GM19099 (cell line): ENCODE measurements around the gene LNX1.

Source experiments
- POLR2A ChIP-seq: IDR thresholded peaks from 3 replicates; pipeline ENCODE4 v1.6.1; 2011; ENCODE audit warnings: low read depth; ENCODE audit not compliant: insufficient read length; ENCODE audit errors: extremely low read depth

Gene LNX1

DNA sequence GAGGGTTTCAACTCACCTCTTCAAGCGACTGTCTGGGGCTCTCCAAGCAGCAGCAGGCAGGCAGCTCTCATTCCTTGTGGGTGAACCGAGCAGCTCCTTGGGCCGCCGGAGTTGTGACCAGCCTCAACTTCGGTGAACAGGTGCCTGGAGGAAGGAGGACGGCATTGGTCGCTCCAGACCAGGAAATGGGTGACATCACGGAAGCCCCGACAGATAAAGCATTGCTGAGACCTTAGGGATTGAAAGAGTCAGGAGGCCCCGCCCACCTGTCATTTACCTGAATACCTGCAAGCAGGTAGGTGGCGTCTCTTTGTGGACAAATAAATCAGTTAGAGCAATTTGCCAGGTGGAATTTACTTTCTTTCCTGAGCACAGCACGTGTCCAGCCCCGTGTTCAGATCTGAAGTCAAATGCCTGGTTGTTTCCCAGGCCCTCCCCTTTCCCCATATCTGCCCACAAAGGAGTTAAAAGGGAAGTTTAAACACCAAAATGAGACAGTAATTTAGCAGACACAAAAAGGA lies at the start of gene LNX1:
Gene LNX1, minus strand, starts transcription at position 115 of the 521 bp plus-strand sequence. CDS start 17,484 bp downstream, outside the sequence.
- no peak for TF ChIP-seq POLR2A

GRCh38 chr4:53640576-53641453 lies 49.5 kb upstream of the LNX1 start:
- no peak for TF ChIP-seq POLR2A

DNA sequence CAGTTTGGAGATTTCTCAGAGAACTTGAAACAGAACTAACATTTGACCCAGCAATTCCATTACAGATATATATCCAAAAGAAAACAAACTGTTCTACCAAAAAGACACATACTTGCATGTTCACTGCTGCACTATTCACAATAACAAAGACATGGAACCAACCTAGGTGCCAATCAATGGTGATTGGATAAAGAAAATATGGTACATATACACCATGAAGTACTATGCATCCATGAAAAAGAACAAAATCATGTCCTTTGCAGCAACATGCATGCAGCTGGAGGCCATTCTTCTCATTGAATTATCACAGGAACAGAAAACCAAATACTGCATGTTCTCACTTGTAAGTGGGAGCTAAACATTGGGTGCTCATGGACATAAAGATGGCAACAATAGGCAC lies 47.6 kb upstream of the LNX1 start:
- no peak for TF ChIP-seq POLR2A

DNA sequence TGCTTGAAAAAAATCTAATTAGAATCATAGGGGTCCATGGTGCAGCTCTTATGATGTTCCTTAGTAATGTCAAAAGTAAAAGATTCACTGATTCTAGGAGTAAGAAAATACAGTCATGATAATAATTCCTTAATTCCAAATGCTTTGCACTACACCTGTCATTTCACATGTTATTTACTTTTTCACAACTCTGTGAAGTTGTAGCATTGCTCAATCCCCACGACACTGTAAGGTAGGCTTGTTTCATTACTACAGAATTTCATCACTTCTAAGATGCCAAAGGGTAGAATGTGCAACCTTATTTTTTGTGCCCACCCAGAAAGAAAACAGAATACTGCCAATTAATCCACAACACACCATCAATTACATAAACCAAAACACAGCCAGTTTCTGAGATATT lies 46.1 kb upstream of the LNX1 start:
- no peak for TF ChIP-seq POLR2A

- TF ChIP-seq POLR2A, result no peak
Observed at GRCh38 chr4:53635697-53636483, 44.6 kb upstream of the LNX1 start.

DNA sequence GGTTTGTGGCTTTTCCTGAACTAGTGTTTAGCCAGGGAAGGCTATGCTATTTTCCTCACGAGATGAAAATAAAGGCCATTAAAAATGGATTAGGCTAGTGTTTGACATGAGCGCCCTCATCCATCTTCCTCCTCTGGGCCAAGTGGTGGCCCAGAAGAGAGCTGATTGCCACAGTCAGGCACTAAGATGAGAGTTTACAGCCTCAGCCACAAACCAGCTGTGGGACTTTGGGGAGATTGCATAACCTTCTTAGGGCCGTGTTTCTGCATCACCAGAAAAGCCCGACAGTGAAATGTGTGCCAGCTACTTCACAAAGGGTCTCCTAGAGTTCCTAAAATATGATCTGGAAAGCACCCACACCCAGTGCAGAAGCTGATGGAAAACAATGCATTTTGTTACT lies 42.3 kb upstream of the LNX1 start:
- no peak for TF ChIP-seq POLR2A

- no peak for TF ChIP-seq POLR2A
Observed at GRCh38 chr4:53629296-53629695, 38.0 kb upstream of the LNX1 start.

DNA sequence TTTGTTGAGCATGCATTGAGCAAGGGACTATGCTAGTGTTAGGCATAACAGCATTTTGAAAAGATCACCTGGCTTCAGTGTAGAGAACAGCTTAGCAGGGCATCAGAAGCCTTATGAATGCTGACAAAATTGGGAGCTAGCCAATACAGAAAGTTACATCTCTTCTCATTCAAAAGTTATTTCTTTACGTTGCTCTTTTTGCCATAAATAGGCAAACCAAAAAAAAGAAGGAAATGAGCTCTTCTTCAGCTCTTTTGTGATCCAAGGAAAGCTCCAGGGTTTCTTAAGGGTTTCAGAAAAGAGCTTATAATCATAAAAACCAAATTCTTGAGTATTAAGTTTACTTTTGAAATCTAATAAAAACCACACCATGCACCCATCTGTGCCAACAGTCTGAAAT lies 35.2 kb upstream of the LNX1 start:
- TF ChIP-seq POLR2A, result no peak

GRCh38 chr4:53625888-53626287 lies 34.6 kb upstream of the LNX1 start:
- TF ChIP-seq POLR2A, result no peak

GRCh38 chr4:53622739-53623151 lies 31.5 kb upstream of the LNX1 start:
- no peak for TF ChIP-seq POLR2A

- no peak for TF ChIP-seq POLR2A
Observed at GRCh38 chr4:53620956-53621355, 29.7 kb upstream of the LNX1 start.

DNA sequence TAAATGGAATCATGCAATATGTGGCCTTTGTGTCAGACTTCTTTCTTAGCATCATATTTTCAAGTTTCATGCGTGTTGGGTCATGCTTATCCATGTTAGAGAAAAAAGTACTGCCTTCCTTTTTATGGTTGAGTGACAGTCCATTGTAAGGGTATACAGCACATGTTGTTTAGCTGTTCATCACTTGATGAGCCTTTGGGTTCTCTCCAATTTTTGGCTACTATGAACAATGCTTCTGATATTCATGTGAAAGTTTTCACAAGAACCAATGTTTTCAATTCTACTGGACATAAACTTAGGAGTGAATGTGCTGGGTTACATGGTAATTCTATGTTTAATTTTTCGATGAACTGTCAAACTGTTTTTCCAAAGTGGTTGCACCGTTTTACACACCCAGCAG lies 28.1 kb upstream of the LNX1 start:
- no peak for TF ChIP-seq POLR2A

DNA sequence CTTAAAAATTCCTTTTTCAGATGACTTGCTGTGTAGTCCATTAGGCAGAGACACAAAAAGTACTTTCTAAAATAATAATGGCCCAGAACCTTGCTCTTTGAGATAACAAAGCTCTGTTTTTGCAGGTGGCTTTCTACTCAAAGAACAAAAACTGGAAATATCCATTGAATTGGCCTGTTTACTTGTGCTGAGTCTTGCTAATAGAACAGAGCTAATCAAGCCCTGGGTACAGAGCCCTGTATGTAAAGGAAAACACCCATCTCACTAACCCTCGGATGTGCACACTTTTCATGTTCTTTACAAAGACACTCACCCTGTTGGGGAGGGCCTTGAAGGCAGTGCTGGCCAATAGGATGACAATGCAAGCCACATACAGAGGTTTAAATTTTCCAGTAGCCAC lies 27.0 kb upstream of the LNX1 start:
- TF ChIP-seq POLR2A, result no peak

DNA sequence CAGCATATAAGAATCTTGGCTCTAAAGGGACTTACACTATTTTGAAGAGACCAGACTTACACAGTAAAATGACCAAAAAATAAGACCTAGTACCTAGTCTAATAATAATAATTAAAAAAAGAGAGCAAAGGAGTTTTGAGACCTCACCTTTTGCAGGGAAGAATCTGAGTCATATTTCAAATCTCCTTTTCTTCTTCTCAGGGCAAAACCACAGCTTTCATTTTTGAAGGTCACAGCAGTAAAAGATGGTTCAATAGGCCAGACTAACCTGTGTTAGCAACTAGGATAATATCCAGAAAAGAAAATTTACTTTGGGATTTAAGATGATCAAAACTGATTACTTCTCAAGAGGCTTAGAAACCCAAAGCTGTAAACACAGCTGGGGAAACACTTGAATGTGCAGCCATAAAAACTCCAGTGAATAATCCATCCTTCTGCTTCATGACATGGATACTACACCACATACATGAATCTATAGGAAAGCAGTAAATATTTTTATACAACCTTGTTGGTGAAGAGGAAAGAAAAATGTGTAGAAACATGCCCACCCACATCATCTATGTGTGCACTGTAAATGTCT lies 25.9 kb upstream of the LNX1 start:
- TF ChIP-seq POLR2A, result no peak

GRCh38 chr4:53616219-53616618 lies 24.9 kb upstream of the LNX1 start:
- no peak for TF ChIP-seq POLR2A

- TF ChIP-seq POLR2A, result no peak
Observed at GRCh38 chr4:53614591-53614990, 23.3 kb upstream of the LNX1 start.

DNA sequence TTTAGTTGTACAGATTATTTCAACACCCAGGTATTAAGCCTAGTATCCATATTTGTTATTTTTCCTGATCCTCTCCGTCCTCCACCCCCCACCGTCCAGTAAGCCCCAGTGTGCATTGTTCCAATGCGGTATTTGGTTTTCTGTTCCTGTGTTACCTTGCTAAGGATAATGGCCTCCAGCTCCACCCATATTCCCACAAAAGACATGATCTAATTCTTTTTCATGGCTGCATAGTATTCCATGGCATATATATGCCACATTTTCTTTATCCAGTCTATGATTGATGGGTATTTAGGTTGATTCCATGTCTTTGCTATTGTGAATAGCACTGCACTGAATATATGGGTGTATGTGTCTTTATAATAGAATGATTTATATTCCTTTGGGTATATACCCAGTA lies 22.1 kb upstream of the LNX1 start:
- TF ChIP-seq POLR2A, result no peak
